ENCODE measurements around the gene ANKRD55.

DNA sequence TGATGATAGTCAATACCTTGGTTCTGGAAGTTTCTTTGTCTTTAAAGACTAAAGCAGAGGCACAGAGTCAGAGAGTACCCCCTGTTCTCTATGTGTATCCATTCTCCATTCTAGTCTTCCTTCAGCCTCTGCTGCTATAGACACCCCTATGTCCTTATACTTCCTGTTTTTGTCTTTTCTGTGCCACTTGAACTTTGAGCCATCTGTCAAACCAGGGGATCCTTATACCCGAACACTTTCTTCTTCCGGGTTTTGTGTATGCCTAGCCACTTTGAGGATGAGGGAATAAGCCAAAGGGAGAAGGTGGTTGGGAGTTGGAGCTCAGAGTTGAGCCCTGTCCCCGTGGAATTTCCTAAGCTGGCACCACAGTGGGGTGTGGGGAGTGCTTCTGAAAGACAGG lies 177.3 kb downstream of the ANKRD55 start:
- TF ChIP-seq EZH2 (IDR thresholded peaks at IDR 0.05) (no peak), POLR2AphosphoS5 (IDR thresholded peaks at IDR 0.05; ENCODE audit: borderline replicate concordance, low read depth, low read length) (no peak), FOXP2 (optimal IDR thresholded peaks at IDR 0.05; ENCODE audit: control extremely low read depth, extremely low read length, insufficient read depth) (no peak)

All from SK-N-MC (cell line).